OCI-LY1 (cell line): Measurements from ENCODE around the gene GNG7.

Experiments
- H2AFZ ChIP-seq: fragments of 200-600 bp; sonication (generic), shearing (Covaris generic); 2 replicates; pipeline ENCODE4 v1.6.0; 2014; ENCODE audit warnings: antibody characterized with exemption, mild to moderate bottlenecking, low read length
- H3F3A ChIP-seq: fragments of 200-600 bp; sonication (generic), shearing (Covaris generic); 2 replicates; pipeline ENCODE4 v1.6.0; 2014; ENCODE audit warnings: mild to moderate bottlenecking, antibody characterized with exemption, low read length, moderate library complexity; ENCODE audit not compliant: insufficient read depth
- H3K27ac ChIP-seq: fragments of 200-600 bp; sonication (generic); 2 replicates; pipeline ENCODE4 v1.5.1; 2014; ENCODE audit warnings: low read length, mixed run types, mild to moderate bottlenecking, low read depth; ENCODE audit not compliant: poor library complexity, severe bottlenecking
- H3K27me3 ChIP-seq: fragments of 200-600 bp; sonication (generic); 2 replicates; pipeline ENCODE4 v1.6.0; 2014; ENCODE audit warnings: antibody characterized with exemption, mild to moderate bottlenecking, low read length, moderate library complexity; ENCODE audit not compliant: insufficient read depth
- H3K36me3 ChIP-seq: fragments of 200-600 bp; sonication (generic); 2 replicates; pipeline ENCODE4 v1.6.1; 2014; ENCODE audit warnings: mild to moderate bottlenecking, antibody characterized with exemption, low read length, moderate library complexity, mixed read lengths; ENCODE audit not compliant: insufficient read depth
- H3K4me1 ChIP-seq: fragments of 200-600 bp; sonication (generic); 2 replicates; pipeline ENCODE4 v1.5.1; 2014; ENCODE audit warnings: mild to moderate bottlenecking, low read length, moderate library complexity; ENCODE audit not compliant: insufficient read depth, severe bottlenecking
- H3K4me2 ChIP-seq: fragments of 200-600 bp; sonication (generic), shearing (Covaris generic); 2 replicates; pipeline ENCODE4 v1.6.1; 2014; ENCODE audit warnings: low read length
- H3K4me3 ChIP-seq: fragments of 200-600 bp; sonication (generic); 2 replicates; pipeline ENCODE4 v1.5.1; 2014; ENCODE audit warnings: low read length, low read depth, mild to moderate bottlenecking, mixed read lengths; ENCODE audit not compliant: poor library complexity, severe bottlenecking
- H3K79me2 ChIP-seq: fragments of 200-600 bp; shearing (Covaris generic); 2 replicates; pipeline ENCODE4 v1.6.1; 2016; ENCODE audit warnings: mixed run types, low read length, mixed read lengths; ENCODE audit not compliant: insufficient read depth
- H3K9ac ChIP-seq: fragments of 200-600 bp; sonication (generic), shearing (Covaris generic); 2 replicates; pipeline ENCODE4 v1.6.1; 2014; ENCODE audit warnings: mild to moderate bottlenecking, low read length, mixed read lengths
- H3K9me2 ChIP-seq: fragments of 200-600 bp; sonication (generic), shearing (Covaris generic); 2 replicates; pipeline ENCODE4 v1.6.1; 2014; ENCODE audit warnings: low read depth, mild to moderate bottlenecking, low read length, mixed read lengths
- H3K9me3 ChIP-seq: fragments of 200-600 bp; shearing (Covaris generic); 2 replicates; pipeline ENCODE4 v1.6.1; 2014; ENCODE audit warnings: low read length, mixed read lengths
- H4K20me1 ChIP-seq: fragments of 200-600 bp; sonication (generic), shearing (Covaris generic); 2 replicates; pipeline ENCODE4 v1.6.0; 2016; ENCODE audit warnings: mild to moderate bottlenecking, low read length; ENCODE audit not compliant: insufficient read depth
- CTCF ChIP-seq: fragments of 200-600 bp; sonication (generic), shearing (Covaris generic); IDR thresholded peaks from 2 replicates; pipeline ENCODE4 v1.5.1; 2017; ENCODE audit warnings: mild to moderate bottlenecking, antibody characterized with exemption, low read length, moderate library complexity, mixed read lengths
- EZH2 ChIP-seq: fragments of 200-600 bp; sonication (generic), shearing (Covaris generic); IDR thresholded peaks from 2 replicates; pipeline ENCODE4 v1.8.0; 2017; ENCODE audit warnings: borderline replicate concordance, mixed run types, mild to moderate bottlenecking, antibody characterized with exemption, low read length, moderate library complexity, mixed read lengths

Gene GNG7

GRCh38 chr19:2553510-2553909, 149.0 kb downstream of the GNG7 start:
- H2AFZ ChIP-seq: no peak overlapping the region
- no peak overlapping the region for H3K27ac ChIP-seq
- H3K4me3 ChIP-seq: no peak overlapping the region
- TF ChIP-seq CTCF: no peak
- TF ChIP-seq EZH2: no peak
- peaks cover 4% of the 10 kb centered on the region for H3K4me1 ChIP-seq
- no peak overlapping the region for H3K4me2 ChIP-seq
- H3K9me2 ChIP-seq: no peaks in the 10 kb centered on the region
- H3F3A ChIP-seq: peaks cover 3% of the 10 kb centered on the region; the same call in 1 of the 2 replicates
- H3K27me3 ChIP-seq: no peaks in the 10 kb centered on the region; the same call in 1 of the 2 replicates
- H3K36me3 ChIP-seq: no peaks in the 10 kb centered on the region
- no peaks in the 10 kb centered on the region for H3K79me2 ChIP-seq
- H3K9ac ChIP-seq: no peak overlapping the region
- no peaks in the 10 kb centered on the region for H3K9me3 ChIP-seq
- H4K20me1 ChIP-seq: no peaks in the 10 kb centered on the region

GRCh38 chr19:2552859-2553258, 149.6 kb downstream of the GNG7 start:
- no peak overlapping the region for H3K4me3 ChIP-seq
- no peaks in the 10 kb centered on the region for H3K36me3 ChIP-seq
- H3K9ac ChIP-seq: no peak overlapping the region
- H3F3A ChIP-seq: peaks cover 3% of the 10 kb centered on the region; the same call in 1 of the 2 replicates
- peaks cover 4% of the 10 kb centered on the region for H3K4me1 ChIP-seq
- H3K9me2 ChIP-seq: no peaks in the 10 kb centered on the region
- H3K4me2 ChIP-seq: peak overlapping the region; percentile 30; the same call in 1 of the 2 replicates
- H2AFZ ChIP-seq: no peak overlapping the region
- H3K79me2 ChIP-seq: no peaks in the 10 kb centered on the region
- no peaks in the 10 kb centered on the region; the same call in 1 of the 2 replicates for H3K27me3 ChIP-seq
- no peaks in the 10 kb centered on the region for H3K9me3 ChIP-seq
- TF ChIP-seq EZH2 (no peak), CTCF (no peak)
- H3K27ac ChIP-seq: no peak overlapping the region
- no peaks in the 10 kb centered on the region for H4K20me1 ChIP-seq

- peaks cover 3% of the 10 kb centered on the region; the same call in 1 of the 2 replicates for H3F3A ChIP-seq
- no peaks in the 10 kb centered on the region for H3K9me2 ChIP-seq
- no peaks in the 10 kb centered on the region; the same call in 1 of the 2 replicates for H3K27me3 ChIP-seq
- H2AFZ ChIP-seq: no peak overlapping the region
- H3K27ac ChIP-seq: no peak overlapping the region
- peaks cover 4% of the 10 kb centered on the region for H3K4me1 ChIP-seq
- no peaks in the 10 kb centered on the region for H4K20me1 ChIP-seq
- H3K9me3 ChIP-seq: no peaks in the 10 kb centered on the region
- no peak overlapping the region for H3K9ac ChIP-seq
- no peaks in the 10 kb centered on the region for H3K36me3 ChIP-seq
- no peaks in the 10 kb centered on the region for H3K79me2 ChIP-seq
- H3K4me3 ChIP-seq: no peak overlapping the region
- no peak overlapping the region for H3K4me2 ChIP-seq
- TF ChIP-seq EZH2 (no peak), CTCF (no peak)
Observed at GRCh38 chr19:2551864-2552185, 150.7 kb downstream of the GNG7 start.
